HCT116 (cell line): ENCODE results near the gene PLEKHA8.

ENCODE experiments used
- CTCF ChIP-seq, 3 experiments: fragments of 200-600 bp in 1 of 3; sonication (generic) in 1 of 3; IDR thresholded peaks in 2 of 3; conservative IDR thresholded peaks in 1 of 3; 2 replicates each; pipeline ENCODE4 v1.5.1; 2012 to 2017; ENCODE audit warnings: low read depth in 2 of 3, low read length in 2 of 3, antibody characterized with exemption in 1 of 3, borderline replicate concordance in 1 of 3, control low read depth in 1 of 3, mild to moderate bottlenecking in 1 of 3, mixed read lengths in 1 of 3, mixed run types in 1 of 3, moderate library complexity in 1 of 3; ENCODE audit not compliant: insufficient read depth in 1 of 3
- EGR1 ChIP-seq: IDR thresholded peaks from 2 replicates; pipeline ENCODE4 v1.6.1; 2012; ENCODE audit warnings: low read depth
- ELF1 ChIP-seq: IDR thresholded peaks from 2 replicates; pipeline ENCODE4 v1.6.1; 2012; ENCODE audit warnings: low read depth, borderline replicate concordance
- EZH2 ChIP-seq: fragments of 200-600 bp; sonication (generic); IDR thresholded peaks from 2 replicates; pipeline ENCODE4 v1.6.1; 2017; ENCODE audit warnings: antibody characterized with exemption, mixed run types
- EZH2phosphoT487 ChIP-seq: fragments of 200-600 bp; IDR thresholded peaks from 2 replicates; pipeline ENCODE4 v1.6.1; 2018; ENCODE audit warnings: antibody characterized with exemption, borderline replicate concordance
- FOSL1 ChIP-seq: IDR thresholded peaks from 2 replicates; pipeline ENCODE4 v1.6.1; 2012; ENCODE audit warnings: low read depth
- JUND ChIP-seq: IDR thresholded peaks from 2 replicates; pipeline ENCODE4 v1.6.1; 2012
- POLR2A ChIP-seq: IDR thresholded peaks from 2 replicates; pipeline ENCODE4 v1.7.0; 2011; ENCODE audit warnings: borderline replicate concordance; ENCODE audit not compliant: insufficient read depth, insufficient read length; ENCODE audit errors: extremely low read depth
- POLR2AphosphoS5 ChIP-seq: IDR thresholded peaks from 2 replicates; pipeline ENCODE4 v1.6.1; 2011; ENCODE audit warnings: mild to moderate bottlenecking, low read depth, low read length, moderate library complexity
- SIN3A ChIP-seq: IDR thresholded peaks from 2 replicates; pipeline ENCODE4 v1.6.1; 2012; ENCODE audit warnings: low read depth
- TCF7L2 ChIP-seq: IDR thresholded peaks from 2 replicates; pipeline ENCODE4 v1.7.0; 2011; ENCODE audit warnings: borderline replicate concordance, inconsistent platforms; ENCODE audit not compliant: insufficient read depth, insufficient read length; ENCODE audit errors: extremely low read depth
- ZFX ChIP-seq: fragments of 450-650 bp; IDR thresholded peaks from 2 replicates; pipeline ENCODE4 v1.6.1; 2017
- TF ChIP-seq, protein P1 (sequence below): IDR thresholded peaks from 2 replicates; pipeline ENCODE4 v1.6.1; 2012

DNA sequence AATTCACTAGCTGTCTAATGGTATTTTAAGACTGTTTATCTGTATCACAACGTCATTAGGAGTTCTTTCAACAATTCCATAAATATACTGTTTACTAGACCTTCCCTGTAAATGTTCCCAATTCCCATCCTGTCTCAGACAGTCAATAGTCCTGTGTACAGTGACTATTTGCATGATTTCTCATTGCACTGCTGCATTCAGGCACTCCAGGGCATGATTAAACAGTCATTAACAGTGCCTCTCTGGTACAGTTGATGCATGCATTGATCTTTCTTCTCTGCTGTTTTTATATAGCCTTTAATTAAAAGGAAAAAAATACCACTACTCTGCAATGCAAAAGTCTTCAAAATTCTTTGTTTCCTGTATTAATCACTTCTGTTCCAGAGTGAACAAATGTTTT lies 55.1 kb downstream of the PLEKHA8 start:
- TF ChIP-seq CTCF (IDR thresholded peaks at IDR 0.05 in 2 of 3, conservative IDR thresholded peaks at IDR 0.05 in 1 of 3; ENCODE audit: borderline replicate concordance in 1 of 3, insufficient read depth in 1 of 3, low read depth in 2 of 3, low read length in 2 of 3) (no peak), EZH2phosphoT487 (no peak), SIN3A (no peak), ZFX (no peak), POLR2A (no peak), JUND (no peak), EZH2 (no peak), ELF1 (no peak), EGR1 (no peak), POLR2AphosphoS5 (no peak), FOSL1 (no peak), TCF7L2 (no peak)
- TF ChIP-seq, protein P1, sequence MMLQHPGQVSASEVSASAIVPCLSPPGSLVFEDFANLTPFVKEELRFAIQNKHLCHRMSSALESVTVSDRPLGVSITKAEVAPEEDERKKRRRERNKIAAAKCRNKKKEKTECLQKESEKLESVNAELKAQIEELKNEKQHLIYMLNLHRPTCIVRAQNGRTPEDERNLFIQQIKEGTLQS: no peak
